ENCODE measurements around the gene PYDC1.
A peak's percentile ranks its signal among the peaks of the same experiment; 100 is the strongest.
"Not testable (repeated sequence)": the region's sequence is repeated elsewhere in the genome, so short reads cannot be mapped to it uniquely, and the experiment has no call there.

PYDC1 gene

GRCh38 chr16:31195861-31196260 lies 21.1 kb downstream of the PYDC1 start:
- not testable (repeated sequence) for DNase-seq (ENCODE audit: low spot score)

GRCh38 chr16:31194898-31195297 lies 22.0 kb downstream of the PYDC1 start:
- DNase-seq (ENCODE audit: low spot score): no peak

- DNase-seq (ENCODE audit: low spot score): no peak
Observed at GRCh38 chr16:31193874-31194273, 23.1 kb downstream of the PYDC1 start.

GRCh38 chr16:31192856-31193642 lies 23.9 kb downstream of the PYDC1 start:
- no peak for DNase-seq (ENCODE audit: low spot score)

- DNase-seq (ENCODE audit: low spot score): no peak
Observed at GRCh38 chr16:31191697-31192428, 25.1 kb downstream of the PYDC1 start.

GRCh38 chr16:31190818-31191444 lies 26.0 kb downstream of the PYDC1 start:
- DNase-seq (ENCODE audit: low spot score): no peak

GRCh38 chr16:31190061-31190460 lies 26.9 kb downstream of the PYDC1 start:
- DNase-seq (ENCODE audit: low spot score): no peak

GRCh38 chr16:31189412-31189778 lies 27.5 kb downstream of the PYDC1 start:
- DNase-seq (ENCODE audit: low spot score): no peak

- no peak for DNase-seq (ENCODE audit: low spot score)
Observed at GRCh38 chr16:31188450-31189411, 28.2 kb downstream of the PYDC1 start.

- no peak for DNase-seq (ENCODE audit: low spot score)
Observed at GRCh38 chr16:31187808-31188189, 29.1 kb downstream of the PYDC1 start.

- DNase-seq (ENCODE audit: low spot score): no peak
Observed at GRCh38 chr16:31186930-31187807, 29.8 kb downstream of the PYDC1 start.

- DNase-seq (ENCODE audit: low spot score): no peak
Observed at GRCh38 chr16:31186176-31186575, 30.8 kb downstream of the PYDC1 start.

GRCh38 chr16:31185339-31185738 lies 31.6 kb downstream of the PYDC1 start:
- DNase-seq (ENCODE audit: low spot score): no peak

GRCh38 chr16:31184888-31185287 lies 32.0 kb downstream of the PYDC1 start:
- DNase-seq (ENCODE audit: low spot score): no peak

- no peak for DNase-seq (ENCODE audit: low spot score)
Observed at GRCh38 chr16:31183432-31184428, 33.2 kb downstream of the PYDC1 start.

- no peak for DNase-seq (ENCODE audit: low spot score)
Observed at GRCh38 chr16:31182391-31182790, 34.5 kb downstream of the PYDC1 start.

- DNase-seq (ENCODE audit: low spot score): peak; percentile 34
Observed at GRCh38 chr16:31181102-31181830, 35.7 kb downstream of the PYDC1 start.

- DNase-seq (ENCODE audit: low spot score): peak; percentile 94
Observed at GRCh38 chr16:31179747-31180459, 37.0 kb downstream of the PYDC1 start, which contains the start of gene FUS. Gene FUS, plus strand, starts transcription at chr16:31180139. Its CDS starts 76 bp downstream, at chr16:31180215.
